Measurements from ENCODE around the gene SUPT6H. TPM values are rescaled to one million over a fixed set of nuclear protein-coding genes. Genes with fewer than 3 reads are reported as not detected.
A peak's percentile ranks its signal among the peaks of the same experiment; 100 is the strongest.

Gene SUPT6H
- polyA plus RNA-seq, 4 donors = 26.4 to 69.7 (median 29.0) TPM

DNA sequence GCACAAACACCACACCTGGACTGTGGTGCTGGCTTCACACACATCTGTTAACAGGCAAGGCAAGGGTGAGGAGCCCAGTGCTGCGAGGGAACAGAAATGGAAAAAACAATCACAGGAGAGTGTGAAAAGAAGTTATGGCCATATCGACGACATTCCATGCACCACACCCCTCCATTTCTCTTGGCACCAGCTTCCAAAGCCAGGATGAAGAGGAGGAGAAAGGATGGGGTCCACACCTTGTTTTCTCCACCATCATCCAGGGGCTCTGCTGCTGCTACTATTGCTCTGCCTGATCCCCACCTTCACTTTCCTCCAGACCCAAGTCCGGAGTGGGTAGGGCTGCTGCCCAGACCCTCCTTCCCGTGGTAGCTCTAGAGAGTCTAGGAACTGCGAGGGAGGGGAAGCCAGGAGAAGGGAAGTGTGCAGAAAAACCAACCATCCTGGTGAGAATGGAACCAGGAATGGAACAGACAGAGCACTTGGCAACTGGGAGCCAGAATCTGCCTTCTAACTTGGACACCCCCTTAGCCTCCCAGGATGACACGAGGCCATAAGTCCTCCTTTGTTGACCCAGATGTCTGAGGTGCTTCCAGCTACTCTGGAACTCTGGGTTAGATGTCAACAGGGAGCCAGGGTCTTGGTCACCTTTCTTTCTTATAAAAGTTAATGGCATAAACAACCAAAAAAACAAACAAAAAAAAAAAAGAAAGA, 50.9 kb downstream of the SUPT6H start:
- no peaks in the 10 kb centered on the region for H3K9me3 ChIP-seq (ENCODE audit: control insufficient read depth in 2 of 2, insufficient read depth in 1 of 2, low read depth in 1 of 2, low read length in 1 of 2)
- FAIRE-seq (no peak), DNase-seq (no peak)
- H3K4me1 ChIP-seq (ENCODE audit: control insufficient read depth in 3 of 3, insufficient read depth in 2 of 3, low read depth in 1 of 3, low read length in 2 of 3) = peaks cover 0 to 30% (median 2%) of the 10 kb centered on the region in 3 donors
- no peak overlapping the region for H3K4me3 ChIP-seq (ENCODE audit: low read depth in 1 of 3, low read length in 3 of 3)
- WGBS, 3 donors = 71 to 79% (median 76%) methylated on average over 7 of the region's 7 CpGs
- H3K27me3 ChIP-seq (ENCODE audit: control insufficient read depth in 3 of 3, insufficient read depth in 3 of 3, low read length in 3 of 3) = peaks cover 0 to 5% (median 3%) of the 10 kb centered on the region in 3 donors
- H3K27ac ChIP-seq (ENCODE audit: low read depth in 1 of 3, low read length in 2 of 3) = no peak overlapping the region
- peaks cover 0 to 33% (median 0%) of the 10 kb centered on the region in 3 donors for H3K36me3 ChIP-seq (ENCODE audit: control insufficient read depth in 3 of 3, insufficient read depth in 2 of 3, low read depth in 1 of 3, low read length in 3 of 3)

DNA sequence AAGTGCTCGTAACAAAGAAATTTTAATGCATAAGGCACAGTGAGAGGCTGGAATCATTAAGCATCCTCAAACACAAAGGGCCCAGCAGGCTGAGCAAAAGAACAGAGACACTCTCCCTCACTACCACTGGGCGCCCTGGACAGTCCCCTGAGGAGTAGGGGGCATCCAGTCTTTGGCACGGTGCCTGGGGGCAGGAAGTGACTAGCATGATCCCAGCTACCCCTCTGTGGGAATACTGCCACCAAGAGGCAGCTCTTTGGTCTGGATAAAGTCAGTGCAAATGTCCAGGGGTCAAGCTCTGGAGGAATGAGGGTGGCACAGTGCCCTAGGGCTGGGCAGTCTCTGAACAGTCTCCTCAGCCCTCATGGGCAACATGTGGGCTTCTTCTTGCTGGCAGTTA, 52.3 kb downstream of the SUPT6H start:
- Histone ChIP-seq H3K9me3 (ENCODE audit: control insufficient read depth in 2 of 2, insufficient read depth in 1 of 2, low read depth in 1 of 2, low read length in 1 of 2) (no peaks in the 10 kb centered on the region), H3K27ac (ENCODE audit: low read depth in 1 of 3, low read length in 2 of 3) (no peak overlapping the region), H3K27me3 (ENCODE audit: control insufficient read depth in 3 of 3, insufficient read depth in 3 of 3, low read length in 3 of 3) (peaks cover 0 to 5% (median 3%) of the 10 kb centered on the region in 3 donors), H3K4me3 (ENCODE audit: low read depth in 1 of 3, low read length in 3 of 3) (no peak overlapping the region), H3K36me3 (ENCODE audit: control insufficient read depth in 3 of 3, insufficient read depth in 2 of 3, low read depth in 1 of 3, low read length in 3 of 3) (peaks cover 0 to 33% (median 0%) of the 10 kb centered on the region in 3 donors), H3K4me1 (ENCODE audit: control insufficient read depth in 3 of 3, insufficient read depth in 2 of 3, low read depth in 1 of 3, low read length in 2 of 3) (peaks cover 0 to 45% (median 2%) of the 10 kb centered on the region in 3 donors)
- 78 to 90% (median 81%) methylated on average over 3 of the region's 3 CpGs for WGBS, 3 donors
- FAIRE-seq (no peak), DNase-seq (no peak)

DNA sequence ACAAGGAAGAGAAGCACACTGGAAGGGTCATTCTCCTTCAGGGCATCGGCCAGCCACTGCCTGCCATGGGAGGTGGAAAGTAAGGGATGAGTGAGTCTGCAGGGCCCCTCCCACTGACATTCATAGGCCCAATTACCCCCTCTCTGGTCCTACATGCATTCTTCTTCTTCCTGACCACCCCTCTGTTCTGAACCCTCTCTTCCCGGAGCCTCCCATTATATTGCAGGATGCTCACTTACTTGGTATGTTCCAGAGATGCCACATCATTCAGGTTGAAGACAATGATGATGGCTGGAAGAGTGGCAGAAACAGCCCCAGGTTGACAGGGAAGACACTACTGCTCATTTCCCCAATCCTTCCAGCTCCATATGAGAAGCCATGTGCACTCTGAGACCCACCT, 53.2 kb downstream of the SUPT6H start:
- 85 to 98% (median 86%) methylated on average over 2 of the region's 2 CpGs for WGBS, 3 donors
- peaks cover 0 to 33% (median 0%) of the 10 kb centered on the region in 3 donors for H3K36me3 ChIP-seq (ENCODE audit: control insufficient read depth in 3 of 3, insufficient read depth in 2 of 3, low read depth in 1 of 3, low read length in 3 of 3)

DNA sequence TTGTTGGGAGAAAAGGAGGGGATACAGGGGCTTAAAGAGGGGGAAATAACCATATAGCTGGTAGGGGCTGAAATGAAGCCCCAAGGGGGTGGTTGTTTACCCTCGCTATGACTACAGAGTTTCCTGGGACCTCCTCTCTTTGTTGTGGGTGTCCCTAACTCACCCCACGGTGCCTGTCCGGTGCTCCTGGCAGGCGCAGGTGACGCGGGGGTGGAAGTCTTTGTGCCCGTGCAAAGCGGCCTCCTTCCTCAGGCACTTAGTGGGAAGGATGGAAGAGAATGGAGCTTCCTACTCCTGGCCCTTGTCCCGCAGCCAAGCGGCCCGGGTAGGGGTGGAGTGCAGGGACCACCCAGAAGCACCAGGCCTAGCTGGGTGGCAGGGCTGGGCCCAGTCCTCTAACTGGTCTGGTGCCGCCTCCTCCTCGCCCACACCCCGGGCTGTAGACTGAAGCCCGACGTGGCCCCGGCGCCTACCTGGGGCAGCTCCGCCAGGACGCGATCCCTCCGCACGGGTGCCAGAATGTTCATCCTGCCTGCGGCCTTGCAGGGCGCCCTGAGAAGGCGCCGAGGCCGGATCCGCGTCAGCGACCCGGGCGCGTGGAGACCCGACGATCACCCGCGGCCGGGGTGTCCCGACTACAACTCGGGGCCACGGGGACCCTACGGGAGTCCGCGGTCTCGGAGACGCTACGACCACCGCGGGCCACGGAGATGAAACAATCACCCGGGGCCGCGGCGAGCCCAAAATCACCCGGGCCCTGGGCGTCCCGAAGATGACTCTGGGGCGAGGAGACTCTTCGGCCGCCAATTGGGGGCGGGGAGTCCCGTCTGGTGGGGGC, 55.0 kb downstream of the SUPT6H start:
- peaks cover 0 to 47% (median 3%) of the 10 kb centered on the region in 3 donors for H3K36me3 ChIP-seq (ENCODE audit: control insufficient read depth in 3 of 3, insufficient read depth in 2 of 3, low read depth in 1 of 3, low read length in 3 of 3)
- peaks cover 2 to 39% (median 2%) of the 10 kb centered on the region in 3 donors for H3K4me1 ChIP-seq (ENCODE audit: control insufficient read depth in 3 of 3, insufficient read depth in 2 of 3, low read depth in 1 of 3, low read length in 2 of 3)
- H3K9me3 ChIP-seq (ENCODE audit: control insufficient read depth in 2 of 2, insufficient read depth in 1 of 2, low read depth in 1 of 2, low read length in 1 of 2) = no peaks in the 10 kb centered on the region
- H3K4me3 ChIP-seq (ENCODE audit: low read depth in 1 of 3, low read length in 3 of 3) = peak overlapping the region; percentile 16 to 75 (median 26)
- peak overlapping the region in 2 of 3 donors; percentile 88 to 95 for H3K27ac ChIP-seq (ENCODE audit: low read depth in 1 of 3, low read length in 2 of 3)
- 24 to 38% (median 34%) methylated on average over 63 of the region's 63 CpGs for whole genome bisulfite sequencing, 3 donors
- DNase-seq (peak in 1 of 2 donors; percentile 64), FAIRE-seq (no peak)
- peaks cover 0 to 5% (median 3%) of the 10 kb centered on the region in 3 donors for H3K27me3 ChIP-seq (ENCODE audit: control insufficient read depth in 3 of 3, insufficient read depth in 3 of 3, low read length in 3 of 3)

More for the DNA sequence above, 53.2 kb downstream of the SUPT6H start:
- DNase-seq = no peak
- H3K9me3 ChIP-seq (ENCODE audit: control insufficient read depth in 2 of 2, insufficient read depth in 1 of 2, low read depth in 1 of 2, low read length in 1 of 2) = no peaks in the 10 kb centered on the region
- no peak overlapping the region for H3K4me3 ChIP-seq (ENCODE audit: low read depth in 1 of 3, low read length in 3 of 3)
- FAIRE-seq = no peak
- no peak overlapping the region for H3K27ac ChIP-seq (ENCODE audit: low read depth in 1 of 3, low read length in 2 of 3)
- peaks cover 0 to 41% (median 2%) of the 10 kb centered on the region in 3 donors for H3K4me1 ChIP-seq (ENCODE audit: control insufficient read depth in 3 of 3, insufficient read depth in 2 of 3, low read depth in 1 of 3, low read length in 2 of 3)
- peaks cover 0 to 5% (median 3%) of the 10 kb centered on the region in 3 donors for H3K27me3 ChIP-seq (ENCODE audit: control insufficient read depth in 3 of 3, insufficient read depth in 3 of 3, low read length in 3 of 3)

DNA sequence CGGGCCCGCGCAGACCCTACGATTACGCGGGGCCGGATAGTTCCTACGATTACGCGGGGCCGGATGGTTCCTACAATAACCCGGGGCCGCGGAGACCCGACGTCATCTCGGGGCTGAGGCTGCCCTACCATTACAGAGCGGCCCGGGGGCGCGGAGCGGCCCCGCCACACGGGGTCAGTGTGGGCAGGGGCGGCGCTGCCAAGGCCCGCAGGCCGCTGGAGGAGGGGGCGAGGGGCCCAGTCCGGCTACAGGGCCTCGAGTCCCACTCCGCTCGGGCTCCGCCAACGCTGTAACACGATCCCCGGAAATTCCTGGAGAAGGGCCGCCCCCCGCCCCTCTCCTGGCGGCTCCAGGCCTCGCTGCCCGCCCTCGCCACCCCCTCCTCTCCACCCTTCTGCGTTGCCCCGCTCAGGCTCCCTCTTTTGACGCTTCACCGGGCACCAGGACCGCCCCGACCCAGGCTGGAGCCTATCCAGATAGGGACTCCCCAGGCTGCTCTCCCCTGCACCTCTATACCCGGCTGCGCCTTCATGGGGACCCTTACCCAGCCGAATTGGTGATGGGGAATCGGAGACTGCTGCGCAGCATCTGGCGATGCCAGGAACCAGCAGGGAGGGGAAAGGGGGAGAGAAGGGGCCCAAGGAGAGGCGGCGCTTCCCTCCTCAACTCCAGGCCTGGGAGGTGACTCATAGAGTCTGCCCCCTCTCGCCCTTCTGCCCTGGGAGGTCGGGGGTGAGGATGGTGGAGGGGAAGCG, 55.8 kb downstream of the SUPT6H start, which contains the start of gene RAB34:
RAB34 (minus strand) TSS at position 291 of the 755 bp plus-strand sequence. CDS start 602 bp downstream, outside the sequence.
- H3K4me3 ChIP-seq (ENCODE audit: low read depth in 1 of 3, low read length in 3 of 3) = peak within 1 kb of the TSS; percentile 16 to 75 (median 26)
- H3K36me3 ChIP-seq (ENCODE audit: control insufficient read depth in 3 of 3, insufficient read depth in 2 of 3, low read depth in 1 of 3, low read length in 3 of 3) = peaks cover 0 to 52% (median 3%) of the 10 kb centered on the region in 3 donors
- DNase-seq = peak in 1 of 2 donors; percentile 85
- FAIRE-seq = no peak
- H3K4me1 ChIP-seq (ENCODE audit: control insufficient read depth in 3 of 3, insufficient read depth in 2 of 3, low read depth in 1 of 3, low read length in 2 of 3) = peaks cover 0 to 44% (median 2%) of the 10 kb centered on the region in 3 donors
- H3K27me3 ChIP-seq (ENCODE audit: control insufficient read depth in 3 of 3, insufficient read depth in 3 of 3, low read length in 3 of 3) = peaks cover 0 to 5% (median 3%) of the 10 kb centered on the region in 3 donors
- WGBS, 3 donors = 9 to 24% (median 18%) methylated on average over 35 to 60 of the region's 60 CpGs
- no peaks in the 10 kb centered on the region for H3K9me3 ChIP-seq (ENCODE audit: control insufficient read depth in 2 of 2, insufficient read depth in 1 of 2, low read depth in 1 of 2, low read length in 1 of 2)
- peak within 1 kb of the TSS in 2 of 3 donors; percentile 88 to 95 for H3K27ac ChIP-seq (ENCODE audit: low read depth in 1 of 3, low read length in 2 of 3)

DNA sequence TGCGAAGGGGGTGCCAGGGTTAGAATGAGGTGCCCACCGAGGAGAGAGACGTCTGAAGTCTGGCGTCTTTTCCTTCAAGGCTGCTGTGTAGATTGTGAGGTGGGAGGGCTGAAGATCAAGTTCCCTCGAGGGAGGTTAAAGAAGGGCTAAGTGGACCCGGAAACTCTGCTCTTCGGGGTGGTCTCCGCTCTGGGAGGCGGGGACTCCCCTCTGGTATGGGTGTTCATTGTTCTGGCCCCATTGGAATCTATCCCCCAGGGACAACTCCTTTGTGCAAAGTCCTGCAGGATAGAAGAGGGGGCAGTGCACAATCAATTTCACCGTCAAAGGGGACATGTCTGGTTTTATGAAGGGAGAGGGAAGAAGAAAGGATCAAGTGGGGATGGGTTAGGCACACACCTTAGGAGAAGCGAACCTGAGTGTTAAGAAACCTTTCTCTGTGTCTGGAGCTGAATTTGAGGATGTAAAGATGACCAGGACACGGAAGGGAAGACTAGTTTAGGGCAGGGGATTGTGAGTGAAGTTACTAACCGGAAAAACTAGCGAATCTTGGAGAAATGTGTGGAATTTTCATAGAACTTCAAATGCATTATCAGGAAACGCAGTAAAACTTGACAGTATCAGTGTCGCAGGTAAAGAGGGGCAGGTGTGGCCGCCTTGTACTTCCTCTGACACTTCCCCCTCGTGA, 56.5 kb downstream of the SUPT6H start:
- H3K27ac ChIP-seq (ENCODE audit: low read depth in 1 of 3, low read length in 2 of 3) = peak overlapping the region in 2 of 3 donors; percentile 88 to 95
- H3K4me1 ChIP-seq (ENCODE audit: control insufficient read depth in 3 of 3, insufficient read depth in 2 of 3, low read depth in 1 of 3, low read length in 2 of 3) = peaks cover 0 to 48% (median 2%) of the 10 kb centered on the region in 3 donors
- peaks cover 0 to 5% (median 3%) of the 10 kb centered on the region in 3 donors for H3K27me3 ChIP-seq (ENCODE audit: control insufficient read depth in 3 of 3, insufficient read depth in 3 of 3, low read length in 3 of 3)
- H3K36me3 ChIP-seq (ENCODE audit: control insufficient read depth in 3 of 3, insufficient read depth in 2 of 3, low read depth in 1 of 3, low read length in 3 of 3) = peaks cover 4 to 55% (median 8%) of the 10 kb centered on the region in 3 donors
- peak overlapping the region in 1 of 3 donors; percentile 75 for H3K4me3 ChIP-seq (ENCODE audit: low read depth in 1 of 3, low read length in 3 of 3)
- H3K9me3 ChIP-seq (ENCODE audit: control insufficient read depth in 2 of 2, insufficient read depth in 1 of 2, low read depth in 1 of 2, low read length in 1 of 2) = no peaks in the 10 kb centered on the region
- no peak for DNase-seq
- FAIRE-seq = no peak
- WGBS, 3 donors = 44 to 65% (median 61%) methylated on average over 18 of the region's 18 CpGs

DNA sequence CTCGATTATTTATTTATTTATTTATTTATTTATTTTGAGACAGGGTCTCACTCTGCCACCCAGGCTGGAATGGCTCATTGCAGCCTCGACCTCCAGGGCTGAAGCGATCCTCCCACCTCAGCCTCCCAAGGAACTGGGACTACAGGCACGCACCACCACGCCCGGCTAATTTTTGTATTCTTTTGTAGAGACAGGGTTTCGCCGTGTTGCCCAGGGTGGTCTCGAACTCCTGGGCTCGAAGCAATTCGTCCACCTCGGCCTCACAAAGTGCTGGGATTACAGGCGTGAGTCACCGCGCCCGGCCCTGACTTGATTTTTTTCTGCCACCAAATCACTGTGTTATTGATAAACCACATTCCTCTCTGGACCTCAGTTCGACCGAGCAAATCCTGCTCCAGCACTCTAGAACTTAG, 57.0 kb downstream of the SUPT6H start:
- DNase-seq = no peak
- WGBS, 3 donors = 17 to 30% (median 28%) methylated on average over 18 of the region's 18 CpGs
- Histone ChIP-seq H3K27ac (ENCODE audit: low read depth in 1 of 3, low read length in 2 of 3) (peak overlapping the region; percentile 43 to 95 (median 88)), H3K9me3 (ENCODE audit: control insufficient read depth in 2 of 2, insufficient read depth in 1 of 2, low read depth in 1 of 2, low read length in 1 of 2) (no peaks in the 10 kb centered on the region), H3K27me3 (ENCODE audit: control insufficient read depth in 3 of 3, insufficient read depth in 3 of 3, low read length in 3 of 3) (peaks cover 0 to 5% (median 3%) of the 10 kb centered on the region in 3 donors), H3K4me3 (ENCODE audit: low read depth in 1 of 3, low read length in 3 of 3) (peak overlapping the region in 2 of 3 donors; percentile 85 to 93), H3K4me1 (ENCODE audit: control insufficient read depth in 3 of 3, insufficient read depth in 2 of 3, low read depth in 1 of 3, low read length in 2 of 3) (peaks cover 0 to 48% (median 2%) of the 10 kb centered on the region in 3 donors), H3K36me3 (ENCODE audit: control insufficient read depth in 3 of 3, insufficient read depth in 2 of 3, low read depth in 1 of 3, low read length in 3 of 3) (peaks cover 4 to 51% (median 11%) of the 10 kb centered on the region in 3 donors)
- FAIRE-seq = no peak

Measured in small intestine (tissue), 7 donors.